AG04449 (cell line): ENCODE results near the gene VPS33B.

ENCODE experiments used
- CTCF ChIA-PET: fragments of 350-600 bp; formaldehyde crosslinking; extraction: SDS; loops from one replicate; lab custom pipeline; 2021; ENCODE audit warnings: antibody characterized with exemption; lab: Yijun Ruan, JAX
- POLR2A ChIA-PET: fragments of 400-600, 350-600 bp; formaldehyde crosslinking; extraction: SDS; loops from one replicate; lab custom pipeline; 2020; ENCODE audit warnings: antibody characterized with exemption, inconsistent platforms; lab: Yijun Ruan, JAX
- DNase-seq: peaks from one replicate; pipeline ENCODE4 v3.0.0-alpha.2; 2010; ENCODE audit warnings: low read depth, low spot score
- H3K4me3 ChIP-seq: 2 replicates; pipeline ENCODE4 v1.5.1; 2011; ENCODE audit warnings: low read depth, mild to moderate bottlenecking, control low read depth, low read length
- TF ChIP-seq, protein P1 (sequence below): IDR thresholded peaks from one replicate; pipeline ENCODE4 v1.5.1; 2011; ENCODE audit warnings: mild to moderate bottlenecking, moderate library complexity, low read length, control low read depth, inconsistent platforms; ENCODE audit not compliant: insufficient read depth; ENCODE audit errors: missing control alignments

Gene VPS33B

DNA sequence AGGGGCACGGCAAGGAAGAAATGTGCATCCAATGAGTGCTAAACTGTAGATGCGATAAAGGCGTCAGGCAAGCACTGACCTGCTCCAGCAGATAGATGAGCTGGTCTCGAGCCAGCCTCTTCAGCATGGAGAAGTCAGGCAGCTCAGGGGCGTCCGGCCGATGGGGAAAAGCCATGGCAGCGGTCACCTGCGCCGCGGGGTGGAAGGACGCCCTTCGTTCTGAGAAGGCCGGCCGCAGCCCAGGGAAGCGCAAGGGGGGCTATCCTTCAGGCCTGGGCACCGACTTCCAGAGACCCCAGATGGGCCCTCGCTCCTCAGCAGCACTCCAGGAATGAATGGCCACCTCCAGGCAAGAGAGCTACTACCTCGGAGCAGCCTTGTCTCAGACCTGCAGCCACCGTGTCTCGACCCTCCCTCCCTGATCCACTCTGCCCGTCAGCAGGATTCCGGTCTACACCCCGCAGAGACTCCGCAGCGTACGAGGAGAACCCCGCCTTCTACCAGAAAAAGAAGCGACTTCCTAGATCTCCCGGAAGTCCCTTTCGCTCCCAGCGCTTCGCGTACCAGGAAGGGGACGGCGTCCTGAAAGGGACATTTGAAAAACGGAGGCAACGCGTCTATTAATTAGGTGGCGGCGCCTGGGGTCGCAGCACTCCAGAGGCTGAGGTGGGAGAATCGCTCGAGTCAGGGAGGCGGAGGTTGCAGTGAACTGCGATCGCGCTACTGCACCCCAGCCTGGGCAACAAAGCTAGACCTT, at the start of gene VPS33B:
TSS of gene VPS33B (minus strand) at position 520 of the 757 bp plus-strand sequence. CDS start at position 175, 345 bp downstream.
- TF ChIP-seq, protein P1, sequence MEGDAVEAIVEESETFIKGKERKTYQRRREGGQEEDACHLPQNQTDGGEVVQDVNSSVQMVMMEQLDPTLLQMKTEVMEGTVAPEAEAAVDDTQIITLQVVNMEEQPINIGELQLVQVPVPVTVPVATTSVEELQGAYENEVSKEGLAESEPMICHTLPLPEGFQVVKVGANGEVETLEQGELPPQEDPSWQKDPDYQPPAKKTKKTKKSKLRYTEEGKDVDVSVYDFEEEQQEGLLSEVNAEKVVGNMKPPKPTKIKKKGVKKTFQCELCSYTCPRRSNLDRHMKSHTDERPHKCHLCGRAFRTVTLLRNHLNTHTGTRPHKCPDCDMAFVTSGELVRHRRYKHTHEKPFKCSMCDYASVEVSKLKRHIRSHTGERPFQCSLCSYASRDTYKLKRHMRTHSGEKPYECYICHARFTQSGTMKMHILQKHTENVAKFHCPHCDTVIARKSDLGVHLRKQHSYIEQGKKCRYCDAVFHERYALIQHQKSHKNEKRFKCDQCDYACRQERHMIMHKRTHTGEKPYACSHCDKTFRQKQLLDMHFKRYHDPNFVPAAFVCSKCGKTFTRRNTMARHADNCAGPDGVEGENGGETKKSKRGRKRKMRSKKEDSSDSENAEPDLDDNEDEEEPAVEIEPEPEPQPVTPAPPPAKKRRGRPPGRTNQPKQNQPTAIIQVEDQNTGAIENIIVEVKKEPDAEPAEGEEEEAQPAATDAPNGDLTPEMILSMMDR, result no peak
- peak; percentile 36 for DNase-seq
- POLR2A ChIA-PET, result interaction anchor here (0.7 to 1.0 kb wide), 2 partner anchors 11 to 907 kb away, joined by 3 read pairs; no protein-coding TSS in a partner anchor
- CTCF ChIA-PET, result interaction anchor here (1.3 to 4.7 kb wide), 4 partner anchors 11 to 89 kb away, joined by 6 to 30 read pairs (median 7); no protein-coding TSS in a partner anchor
- H3K4me3 ChIP-seq, result peak within 1 kb of the TSS; percentile 99

DNA sequence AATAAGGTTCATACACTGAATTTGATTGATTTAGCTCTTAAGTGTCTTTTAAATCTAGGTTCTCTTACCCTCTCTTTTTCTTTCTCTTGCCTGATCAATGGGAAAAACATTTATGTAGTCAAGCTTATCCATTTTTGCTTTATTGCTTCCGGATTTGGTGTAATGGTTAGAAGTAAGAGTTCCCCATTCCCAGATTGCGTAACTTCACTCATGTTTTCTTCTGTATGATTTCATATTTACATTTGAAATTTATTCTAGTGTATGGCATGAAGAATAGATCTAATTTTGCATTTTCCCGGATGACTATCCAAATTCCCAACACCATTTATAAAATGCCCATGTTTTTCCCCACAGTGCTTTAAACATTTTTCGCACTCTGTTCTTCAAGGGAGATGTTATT, 49.8 kb upstream of the VPS33B start:
- ChIA-PET POLR2A (no interaction called here), CTCF (no interaction called here)
- TF ChIP-seq, protein P1, result no peak
- no peak for DNase-seq
- no peak overlapping the region for H3K4me3 ChIP-seq

GRCh38 chr15:91070872-91071271, 48.5 kb upstream of the VPS33B start:
- POLR2A ChIA-PET, result no interaction called here

DNA sequence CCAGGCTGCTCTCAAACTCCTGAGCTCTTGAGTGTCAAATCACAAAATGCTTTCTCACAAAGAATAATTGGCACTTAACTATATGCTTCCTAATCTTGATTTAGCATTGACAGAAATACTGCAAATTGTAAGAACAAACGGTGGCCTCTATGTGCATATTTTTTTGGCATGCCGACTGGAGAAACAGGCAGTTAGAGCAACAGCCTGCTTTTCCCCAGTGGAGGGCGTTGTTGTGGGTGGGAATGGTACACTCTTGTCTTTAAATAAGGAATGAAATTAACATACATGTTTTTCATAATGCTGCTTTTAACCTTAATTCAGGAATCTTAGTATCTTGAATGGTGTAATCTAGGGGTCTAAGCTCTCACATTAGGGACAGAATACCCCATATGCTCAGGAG, 46.6 kb upstream of the VPS33B start:
- CTCF ChIA-PET, result interaction anchor here (1.0 kb wide), 1 partner anchor 203 kb away, joined by 3 read pairs; no protein-coding TSS in a partner anchor
- TF ChIP-seq, protein P1, result no peak
- no peak overlapping the region for H3K4me3 ChIP-seq
- POLR2A ChIA-PET, result no interaction called here
- no peak for DNase-seq

More at GRCh38 chr15:91070872-91071271, 48.5 kb upstream of the VPS33B start:
- CTCF ChIA-PET, result interaction anchor here (0.8 to 1.2 kb wide), 3 partner anchors 15 to 201 kb away, joined by 3 to 4 read pairs (median 4); no protein-coding TSS in a partner anchor
- no peak overlapping the region for H3K4me3 ChIP-seq
- TF ChIP-seq, protein P1, result no peak
- no peak for DNase-seq

- TF ChIP-seq, protein P1, result no peak
- H3K4me3 ChIP-seq, result no peak overlapping the region
- POLR2A ChIA-PET, result no interaction called here
- CTCF ChIA-PET, result interaction anchor here (1.0 kb wide), 1 partner anchor 204 kb away, joined by 3 read pairs; no protein-coding TSS in a partner anchor
- DNase-seq, result no peak
These were observed 46.0 kb upstream of the VPS33B start for GRCh38 chr15:91068436-91068835.

DNA sequence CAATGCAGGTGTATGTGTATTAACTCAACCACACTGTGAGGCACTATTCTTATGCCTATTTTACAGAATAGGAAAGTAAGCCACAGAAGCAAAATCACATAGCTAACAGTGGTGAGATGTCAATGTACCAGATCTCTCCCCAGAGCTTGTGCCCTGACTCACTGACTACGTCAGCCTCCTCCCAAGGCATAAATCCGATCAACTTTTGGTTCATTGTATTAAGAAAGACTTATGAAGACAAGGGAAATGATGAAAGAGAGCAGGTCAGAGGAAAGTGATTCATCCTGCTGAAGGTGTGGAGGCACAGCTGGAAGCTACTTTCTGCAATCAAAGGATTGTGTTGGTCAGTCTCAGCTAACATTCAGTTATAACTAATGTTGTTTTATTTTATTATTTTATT, 44.6 kb upstream of the VPS33B start:
- no peak overlapping the region for H3K4me3 ChIP-seq
- no peak for DNase-seq
- ChIA-PET CTCF (interaction anchor here (1.3 kb wide), 1 partner anchor 11 kb away, joined by 7 read pairs; no protein-coding TSS in a partner anchor), POLR2A (no interaction called here)
- TF ChIP-seq, protein P1, result no peak
